Prostate gland (tissue), 2 donors: ENCODE measurements around the gene LYPD6B.

Experiments
- CTCF ChIP-seq, 4 experiments: fragments of 200-600 bp in 2 of 4; fragments of 450-650 bp in 2 of 4; sonication (generic) in 2 of 4; IDR thresholded peaks; 1 replicate in 3 of 4; 2 replicates in 1 of 4; pipeline ENCODE4 v1.5.1; 2016 to 2019; ENCODE audit warnings: antibody characterized with exemption in 4 of 4, mild to moderate bottlenecking in 2 of 4, moderate library complexity in 2 of 4
- POLR2A ChIP-seq: fragments of 450-650 bp; IDR thresholded peaks from one replicate; pipeline ENCODE4 v1.6.1; 2016; ENCODE audit warnings: antibody characterized with exemption, mild to moderate bottlenecking

- no peak for TF ChIP-seq CTCF (IDR thresholded peaks at IDR 0.05)
- no peak for TF ChIP-seq POLR2A
These were observed 55.1 kb downstream of the LYPD6B start for GRCh38 chr2:149093579-149093978.
